Smooth muscle cell (in vitro differentiated cells): ENCODE measurements around the gene EPHA2. TPM values are rescaled to one million over a fixed set of nuclear protein-coding genes. Genes with fewer than 3 reads are reported as not detected.

Source experiments
- DNase-seq: peaks from one replicate; lab custom pipeline; 2025; ENCODE audit not compliant: unreplicated experiment; lab: John Stamatoyannopoulos, UW
- H2AFZ ChIP-seq: fragments of 200-600 bp; sonication (generic); 2 replicates; pipeline ENCODE4 v1.6.0; 2016; ENCODE audit warnings: antibody characterized with exemption, low read depth, mild to moderate bottlenecking
- H3F3A ChIP-seq: fragments of 200-600 bp; sonication (generic); 2 replicates; pipeline ENCODE4 v1.6.0; 2017; ENCODE audit warnings: antibody characterized with exemption, low read depth
- H3K27ac ChIP-seq: fragments of 200-600 bp; sonication (generic); 2 replicates; pipeline ENCODE4 v1.5.1; 2016; ENCODE audit warnings: low read depth, mild to moderate bottlenecking
- H3K27me3 ChIP-seq: fragments of 200-600 bp; sonication (generic); 2 replicates; pipeline ENCODE4 v1.6.1; 2016; ENCODE audit warnings: low read depth, mild to moderate bottlenecking
- H3K36me3 ChIP-seq: fragments of 200-600 bp; sonication (generic); 2 replicates; pipeline ENCODE4 v1.5.1; 2016; ENCODE audit warnings: low read depth
- H3K4me1 ChIP-seq: fragments of 200-600 bp; sonication (generic); 2 replicates; pipeline ENCODE4 v1.5.1; 2016; ENCODE audit warnings: low read depth
- H3K4me2 ChIP-seq: fragments of 200-600 bp; sonication (generic); 2 replicates; pipeline ENCODE4 v1.6.0; 2016; ENCODE audit warnings: mild to moderate bottlenecking
- H3K4me3 ChIP-seq: fragments of 200-600 bp; sonication (generic); 2 replicates; pipeline ENCODE4 v1.5.1; 2016; ENCODE audit warnings: mild to moderate bottlenecking
- H3K79me2 ChIP-seq: fragments of 200-600 bp; sonication (generic); 2 replicates; pipeline ENCODE4 v1.6.0; 2016; ENCODE audit warnings: low read depth, mild to moderate bottlenecking
- H3K9ac ChIP-seq: fragments of 200-600 bp; sonication (generic); 2 replicates; pipeline ENCODE4 v1.6.0; 2016; ENCODE audit warnings: low read depth
- H3K9me3 ChIP-seq: fragments of 200-600 bp; sonication (generic); replicated peaks from 2 replicates; pipeline ENCODE4 v1.5.1; 2016; ENCODE audit warnings: low read depth
- H4K20me1 ChIP-seq: fragments of 200-600 bp; sonication (generic); 2 replicates; pipeline ENCODE4 v1.6.0; 2016; ENCODE audit warnings: low read depth
- WGBS: methylation state at CpG from one replicate; pipeline ENCODE4 v1.1.7; 2016; ENCODE audit warnings: low lambda C conversion rate; 5-methylcytosine and 5-hydroxymethylcytosine counted together
- polyA plus RNA-seq: library from polyadenylated mRNA; unstranded; fragments of >200 nt; fragmentation: Nextera tagmentation; extraction: Ambion mirVana; gene quantifications from 2 replicates; pipeline ENCODE4 v1.2.1, GENCODE V29; 2016
- total RNA-seq: library from RNA; depleted of rRNA; stranded (reverse); fragments of >200 nt; gene quantifications from 2 replicates; pipeline ENCODE4 v1.2.3, GENCODE V29; 2014
- TF ChIP-seq, protein P1 (sequence below): fragments of 200-600 bp; sonication (generic); IDR thresholded peaks from 2 replicates; pipeline ENCODE4 v1.5.1; 2017; ENCODE audit warnings: borderline replicate concordance, mild to moderate bottlenecking, antibody characterized with exemption; ENCODE audit not compliant: insufficient read depth, poor library complexity, severe bottlenecking

Gene EPHA2
- total and polyA plus RNA-seq, 2 experiments from 2014 or later: 27.3 to 34.8 TPM

DNA sequence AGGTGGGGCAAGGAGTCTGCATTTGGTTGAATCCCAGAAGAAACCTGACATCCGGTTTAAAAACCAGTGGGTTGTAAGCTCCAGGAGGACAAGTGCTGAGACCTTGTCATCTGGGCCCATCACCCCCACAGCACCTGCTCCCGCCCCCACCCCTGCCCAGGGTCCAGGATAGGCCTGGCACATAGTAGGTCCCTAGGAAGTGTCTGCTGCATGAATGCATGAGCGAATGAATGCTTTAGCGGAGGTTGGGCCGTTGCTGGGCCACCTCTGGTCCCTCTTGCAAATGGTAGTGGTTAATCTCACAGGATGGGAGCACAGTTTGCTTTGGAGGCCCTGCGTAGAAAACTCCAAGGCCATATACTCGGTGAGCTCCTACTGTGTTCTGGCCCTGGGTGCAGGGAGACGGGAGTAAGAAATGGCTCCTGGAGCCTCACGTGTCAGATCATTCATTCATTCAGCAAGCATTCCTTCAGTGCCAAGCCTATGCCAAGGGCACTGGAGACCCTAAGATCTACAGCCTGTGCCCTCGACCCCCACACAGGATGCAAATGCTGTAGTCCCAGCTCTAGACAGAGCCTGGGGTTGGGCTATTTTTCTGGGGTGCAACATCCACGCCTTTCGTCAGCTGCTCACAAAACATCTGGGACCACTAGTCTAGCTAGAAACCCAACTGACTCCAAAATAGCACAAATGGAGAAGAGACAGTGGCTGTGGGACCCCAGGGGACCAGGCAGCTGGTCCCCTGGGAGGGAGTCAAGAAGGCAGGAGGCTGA lies 28.9 kb downstream of the EPHA2 start:
- Histone ChIP-seq H2AFZ (no peak overlapping the region), H3K4me3 (no peak overlapping the region), H3K27ac (no peak overlapping the region), H3K9ac (no peak overlapping the region), H3K9me3 (no peaks in the 10 kb centered on the region), H3K4me2 (no peak overlapping the region), H3K79me2 (no peaks in the 10 kb centered on the region), H4K20me1 (peaks cover 100% of the 10 kb centered on the region), H3F3A (peaks cover 3% of the 10 kb centered on the region), H3K27me3 (no peaks in the 10 kb centered on the region), H3K36me3 (peaks cover 4% of the 10 kb centered on the region), H3K4me1 (no peaks in the 10 kb centered on the region)
- TF ChIP-seq, protein P1, sequence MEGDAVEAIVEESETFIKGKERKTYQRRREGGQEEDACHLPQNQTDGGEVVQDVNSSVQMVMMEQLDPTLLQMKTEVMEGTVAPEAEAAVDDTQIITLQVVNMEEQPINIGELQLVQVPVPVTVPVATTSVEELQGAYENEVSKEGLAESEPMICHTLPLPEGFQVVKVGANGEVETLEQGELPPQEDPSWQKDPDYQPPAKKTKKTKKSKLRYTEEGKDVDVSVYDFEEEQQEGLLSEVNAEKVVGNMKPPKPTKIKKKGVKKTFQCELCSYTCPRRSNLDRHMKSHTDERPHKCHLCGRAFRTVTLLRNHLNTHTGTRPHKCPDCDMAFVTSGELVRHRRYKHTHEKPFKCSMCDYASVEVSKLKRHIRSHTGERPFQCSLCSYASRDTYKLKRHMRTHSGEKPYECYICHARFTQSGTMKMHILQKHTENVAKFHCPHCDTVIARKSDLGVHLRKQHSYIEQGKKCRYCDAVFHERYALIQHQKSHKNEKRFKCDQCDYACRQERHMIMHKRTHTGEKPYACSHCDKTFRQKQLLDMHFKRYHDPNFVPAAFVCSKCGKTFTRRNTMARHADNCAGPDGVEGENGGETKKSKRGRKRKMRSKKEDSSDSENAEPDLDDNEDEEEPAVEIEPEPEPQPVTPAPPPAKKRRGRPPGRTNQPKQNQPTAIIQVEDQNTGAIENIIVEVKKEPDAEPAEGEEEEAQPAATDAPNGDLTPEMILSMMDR: no peak
- WGBS: 99% methylated on average over 12 of the region's 12 CpGs
- no peak for DNase-seq

GRCh38 chr1:16126160-16126559 lies 29.7 kb downstream of the EPHA2 start:
- H3K4me1 ChIP-seq: no peaks in the 10 kb centered on the region
- peaks cover 3% of the 10 kb centered on the region for H3F3A ChIP-seq
- no peaks in the 10 kb centered on the region for H3K27me3 ChIP-seq
- no peak overlapping the region for H3K27ac ChIP-seq
- H3K79me2 ChIP-seq: no peaks in the 10 kb centered on the region
- H3K9ac ChIP-seq: no peak overlapping the region
- peaks cover 96% of the 10 kb centered on the region for H4K20me1 ChIP-seq
- peaks cover 4% of the 10 kb centered on the region for H3K36me3 ChIP-seq
- no peak overlapping the region for H3K4me2 ChIP-seq
- 86% methylated on average over 9 of the region's 9 CpGs for WGBS
- H2AFZ ChIP-seq: no peak overlapping the region
- DNase-seq: no peak
- no peak overlapping the region for H3K4me3 ChIP-seq
- H3K9me3 ChIP-seq: no peaks in the 10 kb centered on the region
- TF ChIP-seq, protein P1: no peak

GRCh38 chr1:16125483-16125882 lies 30.4 kb downstream of the EPHA2 start:
- H3K9me3 ChIP-seq: no peaks in the 10 kb centered on the region
- H3K79me2 ChIP-seq: no peaks in the 10 kb centered on the region
- peaks cover 89% of the 10 kb centered on the region for H4K20me1 ChIP-seq
- H3K4me3 ChIP-seq: no peak overlapping the region
- H3K4me2 ChIP-seq: no peak overlapping the region
- no peaks in the 10 kb centered on the region for H3K27me3 ChIP-seq
- no peak for DNase-seq
- H3K36me3 ChIP-seq: peaks cover 4% of the 10 kb centered on the region
- no peak overlapping the region for H3K27ac ChIP-seq
- no peak overlapping the region for H2AFZ ChIP-seq
- 100% methylated on average over 3 of the region's 3 CpGs for WGBS
- H3F3A ChIP-seq: peaks cover 3% of the 10 kb centered on the region
- TF ChIP-seq, protein P1: no peak
- H3K4me1 ChIP-seq: no peaks in the 10 kb centered on the region
- H3K9ac ChIP-seq: no peak overlapping the region

- Histone ChIP-seq H4K20me1 (peaks cover 85% of the 10 kb centered on the region), H3K27me3 (no peaks in the 10 kb centered on the region), H3K4me3 (no peak overlapping the region), H3F3A (peaks cover 3% of the 10 kb centered on the region), H3K4me2 (no peak overlapping the region), H3K27ac (no peak overlapping the region), H3K9ac (no peak overlapping the region), H3K79me2 (no peaks in the 10 kb centered on the region), H2AFZ (no peak overlapping the region), H3K9me3 (no peaks in the 10 kb centered on the region), H3K4me1 (no peaks in the 10 kb centered on the region), H3K36me3 (peaks cover 4% of the 10 kb centered on the region)
- no peak for DNase-seq
- TF ChIP-seq, protein P1: no peak
- 100% methylated on average over 8 of the region's 11 CpGs for WGBS
Observed at GRCh38 chr1:16125088-16125470, 30.8 kb downstream of the EPHA2 start.
